Colonic mucosa (tissue), 4 donors: ENCODE data around the gene NPHS1. TPM values are rescaled to one million over a fixed set of nuclear protein-coding genes. Genes with fewer than 3 reads are reported as not detected.

Experiments
- DNase-seq: peaks from one replicate; pipeline ENCODE4 v3.0.0-alpha.2; 2020
- H3K27ac ChIP-seq: fragments of 200-600 bp; one replicate; pipeline ENCODE4 v1.8.0; 2021
- H3K27me3 ChIP-seq: fragments of 200-600 bp; one replicate; pipeline ENCODE4 v1.8.0; 2021
- H3K36me3 ChIP-seq: fragments of 200-600 bp; one replicate; pipeline ENCODE4 v1.8.0; 2021
- H3K4me1 ChIP-seq: fragments of 200-600 bp; one replicate; pipeline ENCODE4 v1.8.0; 2021; ENCODE audit warnings: mild to moderate bottlenecking
- H3K4me3 ChIP-seq: fragments of 200-600 bp; one replicate; pipeline ENCODE4 v1.8.0; 2021
- H3K9ac ChIP-seq, 2 donors: one replicate each; pipeline ENCODE4 v1.7.0; 2013; ENCODE audit warnings: control low read depth in 2 of 2, low read depth in 2 of 2, low read length in 2 of 2
- H3K9me3 ChIP-seq: fragments of 200-600 bp; one replicate; pipeline ENCODE4 v1.8.0; 2021
- CTCF ChIP-seq: fragments of 200-600 bp; IDR thresholded peaks from one replicate; pipeline ENCODE4 v1.8.0; 2022; ENCODE audit warnings: antibody characterized with exemption, mild to moderate bottlenecking
- intact Hi-C: fragments of 100-400 bp; cut with DNase I; formaldehyde crosslinking; loops from one replicate; pipeline ENCODE4 v1.14.1; 2022
- total RNA-seq, 2 donors: library from RNA; stranded (reverse); fragmentation: NEBNext Ultra II Directional in 1 of 2; extraction: Animal tissue kit (Norgen Biotek cat#: 25700) in 1 of 2; gene quantifications; one replicate each; pipeline ENCODE4 v1.2.1, GENCODE V29; 2021
- donor health status: healthy.
- donor health status: DM: no; HTN: no; CAD: no.
- donor health status: DM: no; HTN: no; CAD: no.

The NPHS1 gene
- total RNA-seq, 2 donors from 2014 or later: not detected

DNA sequence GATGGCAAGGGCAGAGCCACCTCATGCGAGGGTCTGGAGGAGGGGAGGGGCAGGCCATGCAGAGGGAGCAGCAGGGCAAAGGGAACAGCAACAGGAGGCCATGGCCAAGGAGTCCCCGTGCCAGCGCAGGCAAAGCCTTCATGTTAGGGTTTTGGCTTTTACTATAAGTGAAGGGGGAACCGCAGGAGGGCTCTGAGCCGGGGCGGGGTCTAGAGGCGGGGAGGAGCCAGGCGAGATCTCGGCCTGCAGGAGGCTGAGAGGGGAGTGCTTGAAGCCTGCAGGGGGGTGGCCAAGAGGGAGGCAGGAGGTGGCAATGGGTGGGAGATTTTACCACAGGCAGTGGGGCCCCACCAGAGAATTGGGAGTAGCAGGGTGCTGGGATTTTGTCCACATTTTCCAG lies 70.7 kb downstream of the NPHS1 start:
- TF ChIP-seq CTCF: no peak
- DNase-seq: no peak
- H3K27ac ChIP-seq: no peak overlapping the region
- no peaks in the 10 kb centered on the region for H3K9me3 ChIP-seq
- no peaks in the 10 kb centered on the region for H3K4me1 ChIP-seq
- H3K36me3 ChIP-seq: no peaks in the 10 kb centered on the region
- H3K4me3 ChIP-seq: no peak overlapping the region
- intact Hi-C loops: no loop called here
- H3K9ac ChIP-seq: no peak overlapping the region
- no peaks in the 10 kb centered on the region for H3K27me3 ChIP-seq

DNA sequence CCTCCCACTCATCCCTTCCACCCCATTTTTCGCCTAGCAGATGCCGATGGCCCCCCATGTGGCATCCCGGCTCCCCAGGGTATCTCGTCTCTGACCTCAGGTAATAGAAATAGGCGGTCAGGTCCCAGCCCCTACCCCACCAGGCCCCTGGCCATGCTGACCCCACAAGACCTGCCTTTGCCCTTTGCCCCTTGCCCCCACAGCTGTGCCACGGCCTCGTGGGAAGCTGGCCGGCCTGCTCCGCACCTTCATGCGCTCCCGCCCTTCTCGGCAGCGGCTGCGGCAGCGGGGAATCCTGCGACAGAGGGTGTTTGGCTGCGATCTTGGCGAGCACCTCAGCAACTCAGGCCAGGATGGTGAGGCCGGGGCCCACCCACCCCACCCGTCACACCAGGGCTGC lies 71.6 kb downstream of the NPHS1 start:
- no peaks in the 10 kb centered on the region for H3K36me3 ChIP-seq

DNA sequence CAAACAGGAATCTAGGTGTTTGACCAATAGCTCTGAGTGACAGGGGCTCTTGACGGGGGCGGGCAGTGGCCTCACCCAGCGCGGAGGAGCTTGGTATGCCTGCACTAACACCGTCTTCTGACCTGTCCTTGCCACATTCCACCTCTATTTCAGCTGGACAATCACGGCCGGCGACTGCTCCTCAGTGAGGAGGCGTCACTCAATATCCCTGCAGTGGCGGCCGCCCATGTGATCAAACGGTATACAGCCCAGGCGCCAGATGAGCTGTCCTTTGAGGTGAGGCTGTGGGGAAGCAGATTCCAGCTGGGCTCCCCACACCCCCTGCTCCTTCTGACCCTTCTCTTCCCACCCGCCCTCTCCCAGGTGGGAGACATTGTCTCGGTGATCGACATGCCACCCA lies 72.2 kb downstream of the NPHS1 start:
- DNase-seq: no peak
- Histone ChIP-seq H3K9ac (no peak overlapping the region), H3K9me3 (no peaks in the 10 kb centered on the region), H3K4me3 (no peak overlapping the region), H3K27me3 (no peaks in the 10 kb centered on the region), H3K27ac (no peak overlapping the region), H3K36me3 (no peaks in the 10 kb centered on the region), H3K4me1 (no peaks in the 10 kb centered on the region)
- no peak for TF ChIP-seq CTCF
- intact Hi-C loops: no loop called here

More for the DNA sequence above, 71.6 kb downstream of the NPHS1 start:
- H3K4me3 ChIP-seq: no peak overlapping the region
- intact Hi-C loops: no loop called here
- H3K9me3 ChIP-seq: no peaks in the 10 kb centered on the region
- no peaks in the 10 kb centered on the region for H3K4me1 ChIP-seq
- H3K27ac ChIP-seq: no peak overlapping the region
- no peak for DNase-seq
- no peak overlapping the region for H3K9ac ChIP-seq
- no peak for TF ChIP-seq CTCF
- H3K27me3 ChIP-seq: no peaks in the 10 kb centered on the region

DNA sequence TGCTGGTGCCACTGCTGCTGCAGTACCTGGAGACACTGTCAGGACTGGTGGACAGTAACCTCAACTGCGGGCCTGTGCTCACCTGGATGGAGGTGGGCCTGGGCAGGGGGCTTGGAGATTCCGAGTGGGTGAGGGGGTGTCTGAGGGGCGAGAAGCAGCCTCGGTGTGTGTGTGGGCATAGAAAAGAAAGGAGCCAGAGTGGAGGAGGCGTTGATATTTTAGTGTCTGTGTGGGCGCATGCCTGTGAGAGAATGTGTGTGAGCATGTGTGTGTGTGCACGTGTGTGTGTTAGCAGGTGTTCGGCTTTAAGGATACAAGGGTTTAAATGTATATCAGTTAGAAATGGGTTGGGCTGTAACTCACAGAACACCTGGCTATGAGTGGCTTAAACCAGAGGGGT lies 73.3 kb downstream of the NPHS1 start:
- intact Hi-C loops: no loop called here
- no peak overlapping the region for H3K4me3 ChIP-seq
- TF ChIP-seq CTCF: no peak
- no peaks in the 10 kb centered on the region for H3K4me1 ChIP-seq
- no peak for DNase-seq
- H3K36me3 ChIP-seq: no peaks in the 10 kb centered on the region
- no peak overlapping the region for H3K27ac ChIP-seq
- no peak overlapping the region for H3K9ac ChIP-seq
- H3K27me3 ChIP-seq: no peaks in the 10 kb centered on the region
- no peaks in the 10 kb centered on the region for H3K9me3 ChIP-seq

- H3K36me3 ChIP-seq: no peaks in the 10 kb centered on the region
- DNase-seq: no peak
- H3K27me3 ChIP-seq: no peaks in the 10 kb centered on the region
- TF ChIP-seq CTCF: no peak
- no peaks in the 10 kb centered on the region for H3K4me1 ChIP-seq
- no peaks in the 10 kb centered on the region for H3K9me3 ChIP-seq
- no peak overlapping the region for H3K9ac ChIP-seq
- H3K27ac ChIP-seq: no peak overlapping the region
- no peak overlapping the region for H3K4me3 ChIP-seq
- intact Hi-C loops: no loop called here
Observed at GRCh38 chr19:35777961-35778360, 74.3 kb downstream of the NPHS1 start.
